Peyer's patch (tissue), 4 donors: ENCODE measurements around the gene NRDC.

Experiments
- POLR2A ChIP-seq, 2 donors: fragments of 450-650 bp; IDR thresholded peaks; one replicate each; pipeline ENCODE4 v1.5.1; 2017; ENCODE audit warnings: antibody characterized with exemption in 2 of 2, mild to moderate bottlenecking in 2 of 2, moderate library complexity in 2 of 2
- TF ChIP-seq, protein P1 (sequence below), 6 experiments: fragments of 450-650 bp in 4 of 6; fragments of 200-600 bp in 2 of 6; sonication (generic) in 1 of 6; IDR thresholded peaks; one replicate each; pipeline ENCODE4 v1.5.1; 2017 to 2019; ENCODE audit warnings: antibody characterized with exemption in 6 of 6, mild to moderate bottlenecking in 3 of 6, moderate library complexity in 1 of 6

GRCh38 chr1:51818487-51818886 lies 60.0 kb downstream of the NRDC start:
- TF ChIP-seq, protein P1, sequence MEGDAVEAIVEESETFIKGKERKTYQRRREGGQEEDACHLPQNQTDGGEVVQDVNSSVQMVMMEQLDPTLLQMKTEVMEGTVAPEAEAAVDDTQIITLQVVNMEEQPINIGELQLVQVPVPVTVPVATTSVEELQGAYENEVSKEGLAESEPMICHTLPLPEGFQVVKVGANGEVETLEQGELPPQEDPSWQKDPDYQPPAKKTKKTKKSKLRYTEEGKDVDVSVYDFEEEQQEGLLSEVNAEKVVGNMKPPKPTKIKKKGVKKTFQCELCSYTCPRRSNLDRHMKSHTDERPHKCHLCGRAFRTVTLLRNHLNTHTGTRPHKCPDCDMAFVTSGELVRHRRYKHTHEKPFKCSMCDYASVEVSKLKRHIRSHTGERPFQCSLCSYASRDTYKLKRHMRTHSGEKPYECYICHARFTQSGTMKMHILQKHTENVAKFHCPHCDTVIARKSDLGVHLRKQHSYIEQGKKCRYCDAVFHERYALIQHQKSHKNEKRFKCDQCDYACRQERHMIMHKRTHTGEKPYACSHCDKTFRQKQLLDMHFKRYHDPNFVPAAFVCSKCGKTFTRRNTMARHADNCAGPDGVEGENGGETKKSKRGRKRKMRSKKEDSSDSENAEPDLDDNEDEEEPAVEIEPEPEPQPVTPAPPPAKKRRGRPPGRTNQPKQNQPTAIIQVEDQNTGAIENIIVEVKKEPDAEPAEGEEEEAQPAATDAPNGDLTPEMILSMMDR (IDR thresholded peaks at IDR 0.05) = no peak
- no peak for TF ChIP-seq POLR2A (IDR thresholded peaks at IDR 0.05)
